ENCODE results near the gene GDPD4. TPM values are rescaled to one million over a fixed set of nuclear protein-coding genes. Genes with fewer than 3 reads are reported as not detected.
A peak's percentile ranks its signal among the peaks of the same experiment; 100 is the strongest.
"Not testable (repeated sequence)": the region's sequence is repeated elsewhere in the genome, so short reads cannot be mapped to it uniquely, and the experiment has no call there.

The GDPD4 gene
- total RNA-seq, 2 donors from 2014 or later: not detected

DNA sequence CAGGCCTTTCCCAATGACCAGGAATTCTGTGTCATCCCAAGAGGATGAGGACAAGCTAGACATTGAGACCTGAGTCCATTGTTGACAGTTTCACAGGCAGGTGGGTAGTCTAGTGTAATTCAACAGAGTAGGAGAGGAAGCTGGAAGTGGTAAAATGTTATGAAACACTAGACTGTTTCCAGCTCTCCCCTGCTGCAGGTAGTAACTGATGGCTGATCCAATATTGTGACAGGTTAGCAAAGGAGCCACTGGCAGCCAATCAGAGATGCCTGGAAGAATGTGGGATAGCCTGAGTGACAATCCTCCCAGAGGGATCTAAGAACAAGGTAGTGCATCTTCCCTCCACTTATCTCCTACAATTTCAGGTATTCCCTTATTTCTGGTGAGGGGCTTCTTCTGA, 10.6 kb upstream of the GDPD4 start:
- Mint-ChIP-seq H3K36me3 (ENCODE audit: insufficient read depth in 2 of 2) (no peaks in the 10 kb centered on the region), H3K27me3 (ENCODE audit: low read depth) (peaks cover 7% of the 10 kb centered on the region), H3K9me3 (peaks cover 0 to 2% of the 10 kb centered on the region in 2 donors), H3K27ac (no peak overlapping the region), H3K4me3 (no peak overlapping the region), H3K4me1 (ENCODE audit: low read depth) (peaks cover 13% of the 10 kb centered on the region)
- ATAC-seq (replicated peaks in 1 of 2): no peak
- no peak for DNase-seq

DNA sequence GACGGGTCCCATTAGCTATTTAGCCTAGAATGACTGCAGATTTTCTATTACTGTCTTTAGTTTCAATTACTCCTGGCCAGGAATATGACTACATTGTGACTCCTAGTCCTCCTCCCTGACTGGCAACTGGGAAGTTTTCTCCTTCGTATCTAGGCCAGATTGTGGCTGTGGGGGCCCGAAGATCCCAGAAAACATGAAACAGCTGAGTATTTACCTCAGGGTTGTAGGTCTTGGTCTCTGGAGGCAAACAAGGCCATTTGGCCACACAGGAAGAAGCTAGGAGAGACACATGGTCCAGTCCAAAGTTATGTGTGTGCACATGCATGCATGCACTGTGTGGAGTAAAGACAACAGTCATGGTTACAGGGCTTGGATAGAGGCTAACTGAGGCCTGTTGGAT, 10.2 kb upstream of the GDPD4 start:
- no peak overlapping the region for H3K27ac Mint-ChIP-seq
- H3K4me1 Mint-ChIP-seq (ENCODE audit: low read depth): peaks cover 13% of the 10 kb centered on the region
- no peak for ATAC-seq (replicated peaks in 1 of 2)

GRCh38 chr11:77310721-77311120, 9.2 kb upstream of the GDPD4 start:
- no peak overlapping the region for H3K27ac Mint-ChIP-seq
- no peak overlapping the region for H3K4me3 Mint-ChIP-seq
- peaks cover 13% of the 10 kb centered on the region for H3K4me1 Mint-ChIP-seq (ENCODE audit: low read depth)
- ATAC-seq (replicated peaks in 1 of 2): no peak
- peaks cover 0 to 2% of the 10 kb centered on the region in 2 donors for H3K9me3 Mint-ChIP-seq
- no peaks in the 10 kb centered on the region for H3K36me3 Mint-ChIP-seq (ENCODE audit: insufficient read depth in 2 of 2)
- no peak for DNase-seq
- peaks cover 7% of the 10 kb centered on the region for H3K27me3 Mint-ChIP-seq (ENCODE audit: low read depth)

More for the DNA sequence above, 10.2 kb upstream of the GDPD4 start:
- Mint-ChIP-seq H3K36me3 (ENCODE audit: insufficient read depth in 2 of 2) (no peaks in the 10 kb centered on the region), H3K27me3 (ENCODE audit: low read depth) (peaks cover 7% of the 10 kb centered on the region), H3K9me3 (peaks cover 0 to 2% of the 10 kb centered on the region in 2 donors), H3K4me3 (no peak overlapping the region)
- DNase-seq: no peak

DNA sequence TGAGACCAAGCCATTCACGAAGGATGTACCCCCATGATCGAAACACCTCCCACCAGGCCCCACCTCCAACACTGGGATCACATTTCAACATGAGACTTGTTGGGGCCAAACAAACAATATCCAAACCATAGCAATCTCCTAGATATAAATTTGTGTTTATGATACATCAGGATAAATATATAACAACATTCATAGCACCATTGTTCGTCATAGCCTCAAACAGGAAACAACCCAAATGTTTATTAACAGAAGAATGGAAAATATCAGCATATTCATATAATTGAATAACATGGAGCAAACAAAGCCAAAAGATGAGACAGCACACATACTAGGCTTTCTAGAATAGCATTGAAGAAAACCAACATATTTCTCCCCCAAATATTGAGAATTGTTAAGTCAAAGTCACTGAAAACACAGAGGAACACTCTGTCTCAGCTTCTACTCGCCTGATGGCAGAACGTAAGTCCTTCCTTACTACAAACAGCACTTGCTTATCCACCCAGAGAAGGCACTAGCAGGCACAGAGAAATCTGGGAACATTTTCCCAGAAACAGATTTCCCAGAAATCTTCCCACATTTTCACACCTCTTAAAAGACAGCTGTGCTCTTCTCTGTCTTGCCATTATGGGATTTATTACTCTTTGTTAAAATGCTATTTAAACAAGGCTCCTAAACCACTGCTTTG, 8.1 kb upstream of the GDPD4 start:
- H3K9me3 Mint-ChIP-seq: peaks cover 0 to 2% of the 10 kb centered on the region in 2 donors
- peaks cover 13% of the 10 kb centered on the region for H3K4me1 Mint-ChIP-seq (ENCODE audit: low read depth)
- ATAC-seq (replicated peaks in 1 of 2) (no peak), DNase-seq (no peak)
- no peak overlapping the region for H3K4me3 Mint-ChIP-seq
- no peak overlapping the region for H3K27ac Mint-ChIP-seq
- no peaks in the 10 kb centered on the region for H3K36me3 Mint-ChIP-seq (ENCODE audit: insufficient read depth in 2 of 2)
- peaks cover 7% of the 10 kb centered on the region for H3K27me3 Mint-ChIP-seq (ENCODE audit: low read depth)

GRCh38 chr11:77308838-77309237, 7.4 kb upstream of the GDPD4 start:
- Mint-ChIP-seq H3K4me3 (no peak overlapping the region), H3K36me3 (ENCODE audit: insufficient read depth in 2 of 2) (no peaks in the 10 kb centered on the region), H3K27me3 (ENCODE audit: low read depth) (peaks cover 7% of the 10 kb centered on the region), H3K4me1 (ENCODE audit: low read depth) (peaks cover 13% of the 10 kb centered on the region), H3K27ac (no peak overlapping the region), H3K9me3 (peaks cover 0 to 2% of the 10 kb centered on the region in 2 donors)
- ATAC-seq (replicated peaks in 1 of 2): peak; percentile 30 to 57
- DNase-seq: no peak

DNA sequence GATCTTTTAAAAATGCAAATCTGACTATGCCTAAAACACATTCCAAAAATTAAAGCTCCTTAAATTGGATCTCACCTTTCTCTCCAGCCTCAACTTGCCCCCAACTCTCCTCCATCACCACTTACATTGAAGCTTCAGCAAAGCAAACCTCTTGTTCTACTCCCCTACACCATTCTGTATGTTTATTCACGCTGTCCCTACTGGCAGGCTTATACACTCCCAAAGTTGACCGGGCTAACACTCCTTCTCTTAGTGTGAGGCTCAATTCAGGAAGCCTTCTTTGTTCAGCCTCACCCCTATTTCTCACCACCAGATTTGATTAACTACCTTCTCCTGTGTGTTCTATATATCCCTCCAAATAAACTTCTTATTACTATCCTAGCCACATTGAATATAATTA, 1.8 kb upstream of the GDPD4 start:
- Mint-ChIP-seq H3K36me3 (ENCODE audit: insufficient read depth in 2 of 2) (no peaks in the 10 kb centered on the region), H3K4me3 (no peak overlapping the region), H3K4me1 (ENCODE audit: low read depth) (peaks cover 9% of the 10 kb centered on the region), H3K9me3 (peaks cover 0 to 3% of the 10 kb centered on the region in 2 donors), H3K27ac (no peak overlapping the region), H3K27me3 (ENCODE audit: low read depth) (no peaks in the 10 kb centered on the region)
- DNase-seq (no peak), ATAC-seq (replicated peaks in 1 of 2) (no peak)

- no peaks in the 10 kb centered on the region for H3K27me3 Mint-ChIP-seq (ENCODE audit: low read depth)
- H3K4me1 Mint-ChIP-seq (ENCODE audit: low read depth): peaks cover 9% of the 10 kb centered on the region
- no peaks in the 10 kb centered on the region for H3K36me3 Mint-ChIP-seq (ENCODE audit: insufficient read depth in 2 of 2)
- peaks cover 0 to 3% of the 10 kb centered on the region in 2 donors for H3K9me3 Mint-ChIP-seq
- DNase-seq (no peak), ATAC-seq (replicated peaks in 1 of 2) (no peak)
- H3K27ac Mint-ChIP-seq: no peak overlapping the region
- no peak overlapping the region for H3K4me3 Mint-ChIP-seq
These were observed 1.3 kb upstream of the GDPD4 start for GRCh38 chr11:77302752-77303151.

DNA sequence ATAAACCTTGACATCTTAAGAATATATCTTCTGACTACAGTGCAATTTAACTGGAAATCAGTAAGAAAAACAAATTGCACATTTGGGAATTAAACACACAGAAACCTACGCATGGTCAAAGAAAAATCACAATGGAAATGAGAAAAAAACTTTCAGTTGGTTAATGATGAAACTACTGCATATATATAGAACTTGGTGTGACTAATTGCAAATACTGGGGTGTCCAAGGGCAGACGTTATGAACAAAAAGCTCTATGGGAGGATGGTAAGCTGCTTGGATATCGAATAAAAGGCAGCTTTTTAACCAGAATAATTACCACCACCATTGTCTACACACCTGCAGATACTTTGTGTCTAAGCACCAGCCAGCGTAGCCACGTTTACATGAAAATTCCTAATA, 791 bp downstream of the GDPD4 start:
- Mint-ChIP-seq H3K9me3 (peaks cover 0 to 3% of the 10 kb centered on the region in 2 donors), H3K27ac (no peak overlapping the region), H3K36me3 (ENCODE audit: insufficient read depth in 2 of 2) (no peaks in the 10 kb centered on the region), H3K27me3 (ENCODE audit: low read depth) (no peaks in the 10 kb centered on the region), H3K4me1 (ENCODE audit: low read depth) (peaks cover 9% of the 10 kb centered on the region), H3K4me3 (no peak overlapping the region)
- ATAC-seq (replicated peaks in 1 of 2): no peak
- no peak for DNase-seq

- not testable (repeated sequence) for H3K9me3 Mint-ChIP-seq; H3K4me3 Mint-ChIP-seq; H3K27ac Mint-ChIP-seq; H3K36me3 Mint-ChIP-seq (ENCODE audit: insufficient read depth in 2 of 2); H3K27me3 Mint-ChIP-seq (ENCODE audit: low read depth); H3K4me1 Mint-ChIP-seq (ENCODE audit: low read depth)
- ATAC-seq (replicated peaks in 1 of 2) (peak; percentile 62 to 71), DNase-seq (peak in 1 of 2 donors; percentile 29)
These were observed 1.5 kb downstream of the GDPD4 start for GRCh38 chr11:77300028-77300427.

DNA sequence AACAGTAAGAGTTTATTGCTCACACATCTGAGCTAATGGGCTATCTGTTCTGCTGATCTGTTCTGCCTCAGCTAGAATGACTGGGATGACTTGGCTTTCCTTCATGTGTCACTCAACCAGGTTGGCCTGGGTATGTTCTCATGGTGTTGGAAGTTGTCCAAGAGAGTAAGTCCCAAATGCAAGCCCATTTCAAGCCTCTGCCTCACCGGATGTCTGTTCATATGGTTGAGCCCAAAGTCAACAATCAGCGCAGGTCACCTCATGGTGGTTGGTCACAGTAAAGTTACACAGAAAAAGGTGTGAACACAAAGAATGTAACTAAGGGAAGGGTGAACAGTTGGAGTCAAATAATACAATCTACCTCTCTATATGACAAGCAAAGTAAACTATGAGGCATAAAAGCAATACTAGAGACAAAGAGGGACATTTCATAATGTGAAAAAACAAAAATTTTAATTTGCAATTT, 1.9 kb downstream of the GDPD4 start:
- Mint-ChIP-seq H3K4me1 (ENCODE audit: low read depth) (peaks cover 10% of the 10 kb centered on the region), H3K36me3 (ENCODE audit: insufficient read depth in 2 of 2) (no peaks in the 10 kb centered on the region), H3K27ac (no peak overlapping the region)

DNA sequence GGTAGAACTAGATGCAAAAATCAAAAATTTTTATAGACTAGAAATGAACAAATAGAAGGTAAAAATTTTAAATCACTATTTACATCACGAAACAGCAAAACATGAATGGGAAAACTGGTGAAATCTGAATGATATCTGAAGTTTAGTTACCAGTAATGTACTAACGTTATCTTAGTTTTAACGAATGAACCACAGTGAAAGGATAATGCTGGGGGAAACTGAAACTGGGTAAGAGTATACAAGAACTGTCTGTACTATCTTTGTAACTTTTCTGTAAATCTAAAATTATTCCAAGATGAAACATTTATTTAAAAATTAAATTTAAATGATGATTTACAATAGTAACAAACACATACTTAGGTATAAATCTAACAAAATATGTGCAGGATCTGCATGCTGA, 7.4 kb downstream of the GDPD4 start:
- Mint-ChIP-seq H3K27me3 (ENCODE audit: low read depth) (peaks cover 36% of the 10 kb centered on the region), H3K36me3 (ENCODE audit: insufficient read depth in 2 of 2) (no peaks in the 10 kb centered on the region), H3K4me3 (no peak overlapping the region), H3K27ac (no peak overlapping the region), H3K4me1 (ENCODE audit: low read depth) (peaks cover 4% of the 10 kb centered on the region), H3K9me3 (no peaks in the 10 kb centered on the region)
- ATAC-seq (replicated peaks in 1 of 2): no peak
- DNase-seq: no peak

More for the DNA sequence above, 1.9 kb downstream of the GDPD4 start:
- no peak overlapping the region for H3K4me3 Mint-ChIP-seq
- no peaks in the 10 kb centered on the region for H3K27me3 Mint-ChIP-seq (ENCODE audit: low read depth)
- H3K9me3 Mint-ChIP-seq: peaks cover 0 to 3% of the 10 kb centered on the region in 2 donors
- peak; percentile 7 to 33 for ATAC-seq (replicated peaks in 1 of 2)
- DNase-seq: no peak

- Mint-ChIP-seq H3K36me3 (ENCODE audit: insufficient read depth in 2 of 2) (no peaks in the 10 kb centered on the region), H3K9me3 (no peaks in the 10 kb centered on the region), H3K4me1 (ENCODE audit: low read depth) (peaks cover 4% of the 10 kb centered on the region), H3K4me3 (no peak overlapping the region), H3K27ac (no peak overlapping the region), H3K27me3 (ENCODE audit: low read depth) (peaks cover 36% of the 10 kb centered on the region)
- DNase-seq: no peak
- ATAC-seq (replicated peaks in 1 of 2): no peak
These were observed 11.7 kb downstream of the GDPD4 start for GRCh38 chr11:77289737-77290136.

- Mint-ChIP-seq H3K4me3 (no peak overlapping the region), H3K27me3 (ENCODE audit: low read depth) (peaks cover 26% of the 10 kb centered on the region), H3K36me3 (ENCODE audit: insufficient read depth in 2 of 2) (no peaks in the 10 kb centered on the region), H3K4me1 (ENCODE audit: low read depth) (no peaks in the 10 kb centered on the region), H3K9me3 (no peaks in the 10 kb centered on the region), H3K27ac (no peak overlapping the region)
- ATAC-seq (replicated peaks in 1 of 2) (no peak), DNase-seq (no peak)
These were observed 13.7 kb downstream of the GDPD4 start for GRCh38 chr11:77287615-77288273.
